Erythroblast (primary cell): ENCODE measurements around the gene CRTC1.

Experiments
- GATA1 ChIP-seq: IDR thresholded peaks from 2 replicates; pipeline ENCODE4 v1.6.1; 2011; ENCODE audit warnings: low read depth, mild to moderate bottlenecking, control low read depth, low read length, moderate library complexity
- POLR2A ChIP-seq: IDR thresholded peaks from 2 replicates; pipeline ENCODE4 v1.6.1; 2011; ENCODE audit warnings: mild to moderate bottlenecking, low read length

DNA sequence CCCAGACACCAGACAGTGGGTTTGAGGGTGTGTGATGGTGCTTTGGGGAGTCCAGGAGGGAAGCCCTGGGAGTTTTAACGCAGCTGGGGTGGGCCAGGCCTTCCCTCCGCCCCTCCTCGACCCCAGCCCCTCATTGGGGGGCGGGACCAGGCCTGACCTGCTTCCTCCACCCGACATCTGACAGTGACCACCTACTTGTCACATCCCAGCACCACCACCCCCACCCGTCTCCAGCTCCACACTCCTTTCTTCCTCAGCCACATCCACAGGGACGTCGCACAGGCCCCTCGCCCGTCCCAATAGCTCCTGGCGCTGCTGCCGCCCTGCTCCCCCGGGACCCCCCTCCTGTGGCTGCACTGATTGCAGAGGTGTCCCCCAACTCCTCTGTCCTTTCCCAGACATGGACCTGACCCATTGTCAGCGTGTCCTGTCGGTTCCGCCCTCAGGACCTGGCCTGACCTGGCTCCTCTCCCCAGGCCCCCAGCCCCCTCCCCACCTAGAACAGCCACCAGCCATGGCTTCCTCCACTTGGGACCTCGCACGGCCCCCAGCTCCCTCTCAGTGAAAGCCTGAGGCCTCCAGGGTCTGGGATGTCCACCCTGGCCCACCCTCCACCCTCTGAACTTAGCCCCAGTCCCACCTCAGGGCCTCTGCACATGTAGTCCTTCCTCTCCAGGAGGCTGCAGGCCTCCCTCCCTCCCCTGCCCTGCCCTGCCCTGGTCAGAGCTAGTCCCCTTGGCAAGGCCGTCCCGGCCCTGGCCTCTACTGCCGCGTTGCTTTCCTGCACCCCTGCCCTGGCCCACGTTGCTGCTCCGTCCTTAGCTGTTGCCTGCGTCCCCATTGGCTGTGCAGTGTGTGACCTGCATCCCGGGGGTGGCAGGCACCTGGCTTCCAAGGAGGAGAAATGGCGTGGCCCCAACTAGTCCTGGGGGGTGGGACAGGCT is 77.2 kb downstream of the CRTC1 start:
- TF ChIP-seq POLR2A: no peak
- TF ChIP-seq GATA1: no peak
